GM18505 (cell line): ENCODE data around the gene MAML3.
"Not testable (repeated sequence)": the region's sequence is repeated elsewhere in the genome, so short reads cannot be mapped to it uniquely, and the experiment has no call there.

ENCODE experiments used
- ATAC-seq: cut with Tn5 transposase; IDR thresholded peaks from one replicate; pipeline ENCODE4 v1.9.1; 2021; ENCODE audit not compliant: unreplicated experiment
- POLR2A ChIP-seq: IDR thresholded peaks from 4 replicates; pipeline ENCODE4 v1.6.1; 2011; ENCODE audit warnings: borderline replicate concordance; ENCODE audit not compliant: insufficient read depth, insufficient read length; ENCODE audit errors: extremely low read depth

The MAML3 gene

DNA sequence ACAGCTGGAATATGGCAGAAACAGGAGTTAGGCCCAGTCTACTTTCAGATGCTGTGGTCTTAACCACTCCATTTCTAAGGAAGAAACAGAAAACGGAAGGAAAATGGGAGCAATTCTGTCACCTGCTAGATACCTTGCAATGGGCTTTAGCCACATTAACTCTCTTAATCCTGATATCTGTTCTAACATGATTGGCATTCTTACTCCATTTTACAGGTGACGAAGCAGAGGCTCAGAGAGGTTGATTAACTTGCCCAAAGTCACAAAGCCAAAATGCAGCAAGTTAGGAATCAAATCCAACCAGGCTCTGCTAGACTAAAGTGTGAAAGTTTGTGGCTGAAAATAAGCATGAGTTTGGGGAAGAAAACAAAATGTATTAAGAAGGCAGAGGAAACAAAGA, 196.9 kb downstream of the MAML3 start:
- TF ChIP-seq POLR2A, result no peak
- ATAC-seq, result no peak

DNA sequence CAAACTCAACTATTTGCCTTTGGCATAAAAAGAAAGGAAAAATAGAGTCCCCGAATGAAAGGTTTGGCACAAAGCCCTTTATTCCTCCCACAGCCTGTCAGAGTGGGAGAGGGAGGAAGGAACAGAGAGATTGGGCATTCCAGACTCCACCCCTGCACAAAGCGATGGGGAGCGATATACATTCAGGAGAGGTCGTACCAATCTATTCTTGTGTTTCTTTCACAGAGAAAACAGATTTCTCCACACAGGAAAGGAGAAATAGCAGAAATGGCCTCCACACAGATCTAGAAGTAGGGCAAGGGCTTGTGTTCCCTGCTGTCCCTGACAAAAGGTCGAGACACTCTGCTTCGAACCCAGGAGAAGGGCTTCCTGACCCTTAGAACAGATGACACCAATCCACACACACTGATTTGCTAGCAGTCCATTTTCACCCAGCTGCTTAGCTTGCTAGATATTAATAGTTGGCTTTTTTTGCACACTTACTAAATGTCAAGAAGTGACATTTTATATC, 197.4 kb downstream of the MAML3 start:
- no peak for ATAC-seq

DNA sequence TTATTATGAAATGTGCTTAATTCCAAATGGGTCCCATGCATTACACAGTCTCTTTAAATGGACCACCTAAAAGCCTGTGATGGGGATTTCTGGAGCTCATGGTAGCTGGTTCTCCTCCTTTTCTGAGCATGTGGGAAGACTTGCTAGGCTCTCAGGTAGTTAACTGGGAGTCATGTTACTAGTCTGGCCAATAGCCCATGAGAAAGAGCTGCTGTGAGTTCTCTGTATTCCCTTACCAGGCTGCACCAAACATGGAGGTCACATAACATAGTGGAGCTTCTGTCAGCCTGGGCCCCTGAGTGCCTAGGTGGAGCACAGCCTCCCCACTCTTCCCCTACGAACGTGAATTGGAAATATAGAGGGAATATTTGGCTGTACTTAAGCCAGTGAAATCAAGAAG, 198.4 kb downstream of the MAML3 start:
- ATAC-seq, result no peak

More for the DNA sequence above, 197.4 kb downstream of the MAML3 start:
- TF ChIP-seq POLR2A, result no peak

DNA sequence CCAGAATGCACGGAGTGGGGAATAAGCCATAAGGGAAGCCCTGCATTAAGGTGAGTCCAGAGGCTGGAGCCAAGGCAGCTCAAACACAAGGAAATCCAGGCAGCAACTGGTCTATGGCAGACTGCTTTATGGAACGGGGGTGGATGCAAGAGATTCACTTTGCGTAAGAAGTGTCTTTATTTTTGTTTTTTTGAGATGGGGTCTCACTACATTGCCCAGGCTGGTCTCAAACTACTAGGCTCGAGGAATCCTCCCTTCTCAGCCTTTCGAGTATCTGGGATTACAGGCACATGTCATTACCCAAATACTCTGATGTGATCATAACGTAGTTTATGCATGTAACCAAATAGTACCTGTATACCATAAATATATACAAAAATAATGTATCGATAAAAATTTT, 199.5 kb downstream of the MAML3 start:
- TF ChIP-seq POLR2A, result no peak
- ATAC-seq, result no peak

More for the DNA sequence above, 198.4 kb downstream of the MAML3 start:
- no peak for TF ChIP-seq POLR2A

DNA sequence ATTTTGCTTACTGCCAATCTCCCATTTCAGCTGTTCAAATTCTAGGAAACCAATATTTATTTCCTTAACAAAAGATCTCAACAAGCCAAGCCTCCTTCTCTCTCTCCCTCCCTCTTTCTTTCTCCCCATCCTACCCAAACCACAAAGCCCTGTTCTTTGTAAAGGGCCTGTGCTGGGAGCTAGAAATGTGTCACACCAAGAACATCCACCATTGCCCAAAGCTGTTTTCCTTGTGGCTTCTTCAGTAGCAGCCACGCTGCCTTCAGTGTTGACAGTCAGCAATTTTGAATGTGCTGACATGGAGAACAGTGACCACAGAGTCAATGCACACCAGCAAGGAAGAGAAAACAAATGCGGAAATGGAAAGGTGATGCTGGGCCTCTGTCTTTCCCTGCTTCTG, 203.0 kb downstream of the MAML3 start:
- ATAC-seq, result no peak
- TF ChIP-seq POLR2A, result no peak

DNA sequence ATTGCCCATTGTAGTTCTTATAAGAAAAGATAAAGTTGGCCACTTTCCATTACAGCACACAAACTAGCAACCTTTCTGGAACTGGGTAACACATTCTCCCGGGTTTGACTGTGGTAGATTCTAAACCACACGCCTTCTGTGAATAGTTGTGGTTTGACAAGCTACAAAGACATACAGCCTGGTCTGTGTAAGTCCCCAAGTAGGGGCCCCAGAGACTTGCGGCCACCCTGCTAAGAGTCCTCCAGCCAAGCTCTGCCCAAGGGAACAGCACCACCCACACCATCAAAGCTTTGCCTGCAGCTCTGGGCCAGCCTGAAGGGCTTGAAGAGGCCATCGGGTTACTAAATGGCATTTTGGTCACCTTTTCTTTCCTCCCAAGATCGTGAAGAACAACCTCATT, 203.4 kb downstream of the MAML3 start:
- peak; percentile 85 for ATAC-seq
- TF ChIP-seq POLR2A, result no peak

DNA sequence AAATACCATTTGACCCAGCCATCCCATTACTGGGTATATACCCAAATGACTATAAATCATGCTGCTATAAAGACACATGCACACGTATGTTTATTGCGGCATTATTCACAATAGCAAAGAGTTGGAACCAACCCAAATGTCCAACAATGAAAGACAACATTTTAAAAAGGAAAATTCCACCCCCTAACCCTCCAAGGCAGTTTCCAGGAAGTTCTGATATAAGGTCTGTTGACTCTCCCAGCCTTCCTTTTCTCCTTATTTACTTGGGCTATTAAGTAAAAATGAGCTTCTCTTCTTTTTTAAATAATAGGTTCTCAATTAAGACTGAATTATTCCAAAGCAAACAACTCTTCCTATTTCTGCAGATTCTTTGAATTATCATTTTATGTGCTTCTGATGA, 209.1 kb downstream of the MAML3 start:
- ATAC-seq, result not testable (repeated sequence)

DNA sequence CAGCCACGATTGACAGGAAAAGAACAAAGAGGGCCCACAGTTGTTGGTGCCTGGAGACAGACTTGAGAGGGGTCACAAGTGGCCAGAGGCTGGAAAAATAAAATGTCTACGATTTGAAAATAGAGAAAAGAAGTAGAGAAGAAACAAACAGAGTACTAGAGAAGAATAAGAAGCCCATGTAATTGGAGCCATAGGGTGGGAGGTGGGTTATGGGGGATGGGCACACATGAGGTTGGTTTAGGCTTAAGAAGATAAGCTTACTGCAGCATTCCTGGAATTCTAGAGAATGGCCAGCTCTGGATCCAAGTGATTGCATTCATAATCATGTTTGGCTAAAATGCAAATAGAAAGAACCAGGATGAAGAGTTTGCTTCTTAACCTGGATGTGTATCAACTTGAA, 210.7 kb downstream of the MAML3 start:
- no peak for ATAC-seq
- no peak for TF ChIP-seq POLR2A

DNA sequence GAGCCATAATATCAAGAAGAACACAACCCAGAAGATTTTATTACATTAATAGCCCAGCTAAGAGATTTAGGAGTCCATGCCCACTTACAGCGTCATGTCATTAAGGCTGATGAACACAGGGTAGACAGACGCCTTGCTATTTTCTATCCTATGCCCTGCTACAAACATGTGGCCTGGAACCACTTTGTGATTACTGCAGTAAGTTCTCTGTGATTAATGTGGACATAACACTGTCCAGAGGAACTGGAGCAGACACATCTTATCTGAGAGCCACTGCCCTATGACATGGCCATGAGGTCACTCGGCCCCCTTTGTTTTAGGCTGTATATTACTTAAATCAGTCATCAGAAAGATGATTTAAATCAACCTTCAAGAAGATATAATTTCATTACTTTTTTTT, 211.7 kb downstream of the MAML3 start:
- ATAC-seq, result no peak
- TF ChIP-seq POLR2A, result no peak

DNA sequence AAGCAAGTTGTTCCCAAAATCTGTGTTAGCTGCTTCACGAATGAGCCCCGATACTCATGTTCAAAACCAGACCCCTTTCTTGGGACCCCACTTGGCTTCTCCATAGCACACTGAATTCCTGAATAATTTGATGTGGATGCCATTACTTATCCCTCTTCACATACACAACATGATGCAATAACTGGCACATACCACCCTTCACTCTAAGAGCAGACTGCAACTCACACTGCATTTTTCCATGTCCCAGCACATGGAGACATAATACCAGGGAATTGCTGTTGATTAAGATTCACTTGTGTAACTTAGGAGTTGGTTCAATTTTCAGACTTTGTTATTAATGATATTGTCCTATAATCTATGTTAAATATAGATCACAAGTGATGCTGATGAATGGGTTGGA, 213.4 kb downstream of the MAML3 start:
- ATAC-seq, result no peak
- no peak for TF ChIP-seq POLR2A

DNA sequence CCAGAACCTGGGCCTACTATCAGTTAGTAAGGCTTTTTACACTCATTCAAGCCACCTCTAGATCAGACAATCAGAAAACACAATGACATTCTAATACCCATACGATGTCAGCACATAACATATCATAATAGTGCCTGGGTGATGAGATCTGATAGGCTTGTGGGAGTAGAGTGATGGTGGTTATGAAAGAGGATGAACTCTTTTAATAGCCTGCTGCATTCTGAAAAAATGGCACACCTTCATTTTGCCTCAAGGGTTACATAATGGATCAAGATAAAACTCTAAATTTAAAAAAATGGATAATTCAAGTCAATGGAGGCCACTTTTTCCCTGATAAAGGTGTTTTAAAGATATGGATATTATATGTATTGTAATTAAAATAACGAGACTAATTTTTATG, 215.6 kb downstream of the MAML3 start:
- no peak for TF ChIP-seq POLR2A
- no peak for ATAC-seq

DNA sequence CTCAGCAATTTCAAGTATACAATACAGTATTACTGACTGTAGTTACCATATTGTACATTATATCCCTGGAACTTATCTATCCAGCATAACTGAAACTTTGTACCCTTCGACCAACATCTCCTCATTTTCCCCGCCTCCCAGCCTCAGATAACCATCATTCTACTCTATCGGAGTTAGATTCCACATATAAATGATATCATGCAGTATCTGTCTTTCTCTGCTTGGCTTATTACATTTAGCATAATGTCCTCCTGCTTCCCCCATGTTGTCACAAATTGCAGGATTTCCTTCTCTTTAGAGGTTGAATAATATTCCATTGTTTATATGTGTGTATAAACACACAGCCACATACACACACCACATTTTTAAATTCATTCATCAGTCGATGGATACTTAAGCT, 218.1 kb downstream of the MAML3 start:
- no peak for ATAC-seq
- TF ChIP-seq POLR2A, result no peak

DNA sequence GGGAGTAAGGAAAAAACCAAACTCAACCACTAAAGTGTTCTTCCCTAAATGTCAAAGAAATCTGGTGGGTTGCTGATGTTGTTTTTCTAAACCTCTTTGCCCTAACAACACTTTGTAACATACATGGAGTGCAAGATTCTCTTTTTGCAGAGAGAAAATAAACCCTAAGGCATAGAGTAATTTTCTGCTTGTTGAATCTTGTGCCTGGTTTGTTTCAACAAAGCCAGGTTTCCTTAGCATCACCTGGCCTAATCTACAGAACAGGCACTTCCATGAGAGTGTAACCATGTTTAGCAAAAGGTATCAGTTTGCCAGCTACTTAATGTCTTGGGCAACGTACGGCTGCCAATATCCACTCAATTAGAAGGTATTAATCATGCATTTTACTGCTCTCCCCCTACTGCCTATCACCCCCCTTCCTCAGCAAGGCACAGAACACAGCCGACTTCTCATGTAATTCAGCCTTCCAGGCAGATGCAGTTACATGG, 219.2 kb downstream of the MAML3 start:
- no peak for ATAC-seq
- TF ChIP-seq POLR2A, result no peak

DNA sequence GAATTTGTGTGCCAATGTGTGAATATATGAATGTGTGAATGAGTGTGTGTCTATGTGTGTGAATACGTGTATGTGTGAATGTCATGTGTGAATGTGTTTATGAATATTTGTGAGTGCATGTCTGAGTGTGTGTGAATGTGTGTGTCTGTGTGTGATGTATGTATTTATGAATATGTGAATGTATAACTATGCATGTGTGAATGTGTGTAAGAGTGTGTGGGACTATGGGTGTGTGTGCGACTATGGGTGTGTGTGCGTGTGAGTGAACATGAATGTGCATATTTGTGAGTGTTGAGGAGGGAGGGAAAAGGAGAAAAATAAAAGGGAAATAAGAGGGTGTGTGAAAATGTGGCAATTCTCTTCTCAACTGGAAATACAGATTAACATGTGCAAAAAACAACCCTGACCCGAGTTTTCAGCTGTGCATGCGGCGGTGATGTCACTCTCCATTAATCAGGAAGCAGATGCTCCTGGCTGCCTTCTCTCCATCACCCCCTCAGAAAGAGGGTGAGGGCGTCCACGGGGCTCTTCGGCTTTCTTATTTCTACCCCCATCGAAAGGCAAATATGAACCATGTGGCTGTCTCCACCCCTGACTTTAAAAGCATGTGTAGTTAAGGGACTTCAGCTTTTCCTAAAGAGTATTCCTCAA, 219.8 kb downstream of the MAML3 start:
- TF ChIP-seq POLR2A, result no peak
- ATAC-seq, result no peak

DNA sequence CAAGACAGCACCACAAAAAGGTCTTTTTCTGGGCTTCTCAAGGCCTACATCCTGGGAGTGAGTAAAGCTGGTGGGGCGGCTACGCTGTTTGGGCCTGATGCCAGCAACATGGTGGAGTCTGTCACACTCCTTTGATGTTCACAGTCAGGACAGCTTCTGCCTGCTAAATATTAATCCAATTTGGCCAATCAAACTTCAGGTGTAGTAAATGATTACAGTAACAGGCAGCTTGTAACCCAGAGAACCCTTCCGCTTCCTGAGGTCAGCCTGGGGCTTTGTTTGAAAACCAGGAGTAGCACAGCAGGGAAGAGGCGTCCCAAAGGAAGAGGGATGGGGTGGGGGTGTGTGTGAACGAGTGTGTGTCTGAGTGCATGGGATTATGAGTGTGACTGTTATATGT, 220.4 kb downstream of the MAML3 start:
- no peak for TF ChIP-seq POLR2A

DNA sequence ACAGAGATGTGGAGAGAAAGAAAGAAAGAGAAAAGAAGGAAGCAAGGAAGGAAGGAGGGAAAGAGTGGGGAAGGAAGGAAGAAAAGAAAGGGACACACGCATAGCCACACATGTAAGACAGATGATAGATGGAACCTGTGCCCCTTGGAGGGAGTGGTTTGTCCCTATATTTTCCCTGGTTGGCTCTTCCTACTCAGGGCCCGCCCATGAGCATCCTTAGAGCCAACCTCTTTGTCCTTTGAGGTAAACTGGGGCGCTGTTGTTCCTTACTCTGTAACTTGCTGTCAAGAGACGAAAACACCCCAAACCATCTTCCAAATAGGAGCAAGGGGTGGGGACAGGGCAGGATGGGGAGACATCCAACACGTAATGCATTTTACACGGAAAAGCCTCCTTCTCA, 220.9 kb downstream of the MAML3 start:
- no peak for ATAC-seq
- TF ChIP-seq POLR2A, result no peak

More for the DNA sequence above, 220.4 kb downstream of the MAML3 start:
- ATAC-seq, result no peak

DNA sequence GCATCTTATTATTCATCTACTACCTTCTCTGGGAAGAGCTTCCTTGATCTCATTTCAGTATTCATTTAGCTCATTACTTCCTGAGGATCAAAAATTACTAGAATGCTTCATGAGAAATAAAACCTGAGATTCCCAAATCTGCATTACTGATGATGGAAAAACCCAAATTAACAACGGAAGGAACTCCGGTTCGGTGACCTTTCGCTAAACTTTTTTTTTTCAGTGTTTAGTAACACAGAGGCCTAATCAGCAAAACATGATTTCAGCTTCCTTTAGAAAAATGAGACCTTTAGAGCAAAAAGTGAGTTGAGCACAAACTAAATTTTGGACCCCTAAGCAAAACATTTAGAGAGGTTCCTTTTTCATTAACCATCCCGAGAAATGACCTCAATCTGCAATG, 229.2 kb downstream of the MAML3 start:
- TF ChIP-seq POLR2A, result no peak
- ATAC-seq, result no peak
